Measurements from ENCODE around the gene SAMD4B. TPM values are rescaled to one million over a fixed set of nuclear protein-coding genes. Genes with fewer than 3 reads are reported as not detected.

SAMD4B gene
- total RNA-seq, 1 donor from 2014 or later, result 106 TPM

DNA sequence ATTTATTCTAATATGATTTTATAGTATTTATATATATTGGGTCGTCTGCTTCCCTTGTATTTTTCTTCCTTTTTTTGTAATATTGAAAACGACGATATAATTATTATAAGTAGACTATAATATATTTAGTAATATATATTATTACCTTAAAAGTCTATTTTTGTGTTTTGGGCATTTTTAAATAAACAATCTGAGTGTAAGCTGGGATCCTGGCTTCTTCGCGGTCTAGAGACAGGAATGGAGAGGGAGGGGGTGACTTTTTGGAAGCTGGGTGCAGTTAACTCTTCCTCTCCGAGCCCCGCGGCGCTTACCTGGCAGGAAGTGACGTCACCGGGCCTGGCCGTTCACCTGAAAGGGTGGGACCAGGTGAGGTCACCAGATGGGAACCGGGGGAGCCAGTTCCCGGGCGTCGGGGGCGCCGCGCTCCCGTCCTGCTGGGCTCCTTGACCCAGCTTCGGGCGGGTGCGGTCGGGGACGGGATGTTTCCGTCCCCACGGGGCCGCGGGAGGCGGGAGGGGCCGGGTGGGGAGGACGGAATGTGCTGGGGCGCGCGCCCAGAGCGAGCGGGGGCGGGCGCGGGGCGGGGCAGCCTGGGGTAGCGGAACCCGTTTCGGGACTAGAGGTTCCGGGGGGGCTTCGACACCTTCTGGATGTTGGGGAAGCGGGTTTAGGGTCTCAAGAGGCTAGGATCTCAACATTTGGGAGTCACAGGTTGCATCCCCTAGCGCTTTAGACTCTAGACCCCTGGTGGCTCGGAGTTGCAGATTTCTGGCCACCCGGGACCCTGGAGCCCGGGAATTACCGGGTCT is 67.2 kb downstream of the SAMD4B start:
- DNase-seq (ENCODE audit: low spot score), result peak; percentile 95

DNA sequence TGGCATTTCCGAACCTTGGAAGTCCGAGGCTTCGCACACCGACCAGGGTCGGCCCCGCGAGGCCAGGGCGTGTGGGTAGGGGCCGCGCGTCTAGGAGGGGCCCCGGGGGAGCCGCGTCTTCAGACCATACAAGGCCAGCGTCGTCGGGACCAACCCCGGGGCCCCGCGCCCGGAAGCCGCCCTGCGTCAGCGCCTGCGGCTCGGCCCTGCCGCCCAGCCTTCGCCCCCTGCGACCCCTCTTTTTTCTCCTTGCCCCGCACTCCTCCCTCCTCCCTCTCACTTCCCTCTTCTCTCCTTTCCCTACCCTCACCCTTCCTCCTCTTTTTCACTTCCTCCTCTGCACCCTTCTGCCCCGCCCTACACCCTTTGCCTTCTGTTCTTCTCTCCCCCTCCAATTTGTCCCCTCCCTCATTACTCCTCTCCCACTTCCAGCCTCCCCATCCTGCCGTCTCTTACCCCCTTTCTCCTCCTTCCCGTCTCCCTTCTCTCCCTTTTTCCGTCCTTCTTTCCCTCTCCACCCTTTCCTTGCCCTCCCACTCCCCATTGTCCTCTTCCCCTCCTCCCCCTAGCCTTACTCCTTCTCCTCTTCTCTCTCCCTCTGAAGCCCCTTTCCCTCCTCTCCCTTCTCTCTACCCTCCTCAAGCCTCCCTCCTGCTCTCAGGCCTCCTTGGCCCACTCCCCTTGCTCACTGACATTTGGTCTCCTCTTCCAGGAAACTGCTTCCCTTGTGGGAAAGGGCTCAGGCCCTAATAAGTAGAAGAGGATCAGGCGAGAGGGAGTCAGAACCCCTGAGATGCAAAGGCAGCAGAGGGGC is 68.0 kb downstream of the SAMD4B start:
- peak; percentile 77 for DNase-seq (ENCODE audit: low spot score)

DNA sequence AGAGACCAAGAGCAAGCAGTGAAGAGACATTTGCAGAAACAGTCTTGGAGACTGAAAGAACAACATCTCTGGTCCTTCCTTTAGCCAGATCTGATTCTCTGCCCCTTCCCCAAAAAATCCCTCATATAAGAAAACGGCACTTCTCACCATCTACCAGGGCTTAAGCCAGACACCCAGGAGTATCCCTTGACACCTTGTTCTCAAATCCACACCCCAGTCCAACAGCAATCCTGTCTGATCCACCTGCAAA is 68.5 kb downstream of the SAMD4B start:
- DNase-seq (ENCODE audit: low spot score), result no peak

- peak; percentile 82 for DNase-seq (ENCODE audit: low spot score)
These were observed 69.0 kb downstream of the SAMD4B start for GRCh38 chr19:39411081-39411831.

DNA sequence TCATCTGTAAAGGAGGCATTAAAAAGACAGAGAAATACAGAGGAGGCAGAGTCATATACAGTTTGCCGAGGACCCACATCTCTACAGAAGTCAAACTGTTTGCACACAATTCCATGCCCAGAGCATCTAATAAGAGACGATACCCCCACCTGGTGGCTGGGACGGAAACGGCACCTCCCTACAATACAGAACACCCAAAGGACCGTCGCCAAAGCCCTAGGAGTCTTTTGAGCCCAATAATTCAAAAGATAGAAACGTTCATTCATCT is 69.5 kb downstream of the SAMD4B start:
- DNase-seq (ENCODE audit: low spot score), result peak; percentile 95

DNA sequence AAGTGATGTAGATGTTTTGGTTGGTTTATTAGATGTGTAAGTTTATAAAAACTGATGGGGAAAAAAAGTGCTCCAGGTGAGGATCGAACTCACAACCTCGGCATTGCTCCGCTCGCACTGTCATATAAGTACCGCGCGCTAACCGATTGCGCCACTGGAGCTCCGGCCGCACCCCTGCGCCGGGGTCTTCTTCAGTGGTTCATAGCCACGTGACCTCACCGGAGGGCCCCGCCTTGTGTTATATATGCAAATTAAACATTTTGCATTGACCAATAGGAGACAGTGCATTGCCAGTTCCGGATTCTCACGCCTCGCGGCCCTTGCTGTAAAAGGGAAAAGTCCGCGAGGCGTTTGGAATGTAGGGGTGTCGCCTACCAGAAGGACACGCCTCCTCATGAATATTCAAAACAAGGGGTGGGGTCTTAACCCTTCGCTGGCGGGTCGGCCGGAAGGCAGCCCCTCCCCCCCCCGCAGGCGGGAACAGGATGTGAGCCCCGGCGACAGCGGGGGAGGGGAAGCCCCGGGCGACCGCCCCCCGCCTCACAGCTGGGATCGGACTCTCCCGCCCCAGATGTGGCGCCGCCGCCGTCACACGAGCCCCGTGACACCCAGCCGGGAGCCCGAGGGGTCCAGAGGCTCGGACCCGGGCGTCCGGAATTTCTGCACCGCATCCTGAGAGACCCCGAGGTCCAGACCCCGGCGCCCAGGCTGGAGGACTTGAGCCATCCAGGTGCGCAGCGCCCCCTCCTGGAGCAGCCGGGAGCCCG is 70.1 kb downstream of the SAMD4B start, which contains the start of gene PLEKHG2:
Gene PLEKHG2 (plus strand): TSS at position 570 of the 767 bp plus-strand sequence. CDS start 1,418 bp downstream, outside the sequence.
- DNase-seq (ENCODE audit: low spot score), result peak; percentile 98

DNA sequence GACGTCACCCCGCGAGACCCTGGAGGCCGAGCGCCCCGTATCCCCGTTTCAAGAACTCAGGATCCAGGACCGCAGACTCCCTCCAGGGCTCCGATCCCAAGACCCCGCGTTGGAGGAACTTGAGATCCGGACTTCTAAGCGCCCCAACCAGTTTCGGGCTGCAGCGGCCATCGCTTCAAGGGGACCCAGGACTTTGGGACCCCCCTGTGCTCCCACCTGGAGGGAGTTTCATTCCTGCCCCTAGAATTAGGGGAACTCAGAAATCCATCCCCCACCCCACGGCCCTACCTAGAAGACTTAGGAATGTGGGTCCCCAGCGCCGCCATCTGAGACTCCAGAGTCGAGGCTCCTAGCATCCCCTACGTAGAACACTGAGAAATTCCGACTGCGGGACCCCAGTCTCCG is 70.6 kb downstream of the SAMD4B start:
- peak; percentile 47 for DNase-seq (ENCODE audit: low spot score)

GRCh38 chr19:39413272-39413910 is 71.2 kb downstream of the SAMD4B start:
- DNase-seq (ENCODE audit: low spot score), result peak; percentile 56

DNA sequence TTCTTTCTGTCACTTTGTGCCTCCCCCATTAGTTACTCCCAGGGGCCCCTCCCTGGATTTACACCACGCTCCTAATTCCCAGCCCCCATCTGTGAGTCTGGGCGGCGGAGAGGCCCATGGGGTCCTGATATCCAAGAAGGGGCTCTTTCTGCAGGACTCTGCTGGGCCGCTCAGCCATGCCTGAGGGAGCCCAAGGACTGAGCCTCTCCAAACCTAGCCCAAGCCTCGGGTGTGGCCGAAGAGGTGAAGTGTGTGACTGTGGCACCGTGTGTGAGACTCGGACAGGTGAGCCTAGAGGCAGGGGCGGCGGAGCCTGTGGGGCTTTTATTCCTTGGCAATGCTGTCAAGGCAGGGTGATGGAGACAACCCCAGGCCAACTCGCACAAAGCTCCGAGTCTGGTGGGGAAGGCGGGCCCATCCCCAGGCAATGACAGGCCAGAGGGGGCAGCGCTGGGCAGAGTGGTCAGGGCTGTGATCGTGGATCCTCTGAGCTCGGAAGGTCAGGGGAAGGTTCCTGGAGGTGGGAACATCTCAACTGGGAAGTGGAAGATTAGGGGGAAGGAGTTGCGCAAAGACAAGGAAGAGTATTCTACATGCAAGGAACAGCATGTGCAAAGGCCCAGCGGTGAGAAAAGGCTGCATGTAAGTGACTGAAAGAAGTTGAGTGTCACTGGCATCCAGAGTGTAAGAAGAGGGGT is 71.8 kb downstream of the SAMD4B start:
- no peak for DNase-seq (ENCODE audit: low spot score)

DNA sequence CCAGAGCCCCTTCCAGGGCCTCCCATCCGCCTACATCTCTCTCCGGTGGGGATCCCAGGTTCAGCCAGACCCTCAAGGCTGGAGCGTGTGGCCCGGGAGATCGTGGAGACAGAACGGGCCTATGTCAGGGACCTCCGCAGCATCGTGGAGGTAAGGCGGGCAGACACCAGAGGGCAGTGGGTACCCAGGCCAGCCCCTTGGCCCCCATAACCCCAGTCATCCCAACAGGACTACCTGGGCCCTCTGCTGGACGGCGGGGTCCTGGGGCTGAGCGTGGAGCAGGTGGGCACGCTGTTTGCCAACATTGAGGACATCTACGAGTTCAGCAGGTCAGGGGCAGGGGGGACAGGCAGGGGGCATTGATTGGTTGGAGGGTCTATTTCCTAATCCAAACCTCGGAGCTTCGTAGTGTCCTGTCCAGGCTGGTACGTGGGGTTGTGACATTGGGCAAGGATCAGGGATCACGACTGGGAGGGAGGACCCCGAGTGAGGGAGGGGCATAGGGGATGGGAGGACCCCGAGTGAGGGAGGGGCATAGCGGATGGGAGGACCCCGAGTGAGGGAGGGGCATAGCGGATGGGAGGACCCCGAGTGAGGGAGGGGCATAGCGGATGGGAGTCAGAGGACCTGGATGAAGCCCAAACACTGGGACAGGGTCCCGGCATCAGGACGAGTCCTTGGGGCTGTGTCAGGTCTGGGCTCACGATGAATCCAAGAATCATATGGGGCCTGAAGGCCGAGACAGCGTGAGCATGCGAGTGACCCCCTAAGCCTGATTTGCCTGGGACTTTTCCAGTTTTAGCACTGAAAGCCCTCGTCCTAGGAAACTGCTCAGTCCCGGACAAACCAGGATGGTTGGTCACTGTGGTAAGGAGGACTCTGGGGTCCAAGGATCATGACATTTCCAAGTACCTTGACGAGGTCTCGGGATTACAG is 73.2 kb downstream of the SAMD4B start:
- DNase-seq (ENCODE audit: low spot score), result no peak

- no peak for DNase-seq (ENCODE audit: low spot score)
These were observed 74.2 kb downstream of the SAMD4B start for GRCh38 chr19:39416152-39417120.

DNA sequence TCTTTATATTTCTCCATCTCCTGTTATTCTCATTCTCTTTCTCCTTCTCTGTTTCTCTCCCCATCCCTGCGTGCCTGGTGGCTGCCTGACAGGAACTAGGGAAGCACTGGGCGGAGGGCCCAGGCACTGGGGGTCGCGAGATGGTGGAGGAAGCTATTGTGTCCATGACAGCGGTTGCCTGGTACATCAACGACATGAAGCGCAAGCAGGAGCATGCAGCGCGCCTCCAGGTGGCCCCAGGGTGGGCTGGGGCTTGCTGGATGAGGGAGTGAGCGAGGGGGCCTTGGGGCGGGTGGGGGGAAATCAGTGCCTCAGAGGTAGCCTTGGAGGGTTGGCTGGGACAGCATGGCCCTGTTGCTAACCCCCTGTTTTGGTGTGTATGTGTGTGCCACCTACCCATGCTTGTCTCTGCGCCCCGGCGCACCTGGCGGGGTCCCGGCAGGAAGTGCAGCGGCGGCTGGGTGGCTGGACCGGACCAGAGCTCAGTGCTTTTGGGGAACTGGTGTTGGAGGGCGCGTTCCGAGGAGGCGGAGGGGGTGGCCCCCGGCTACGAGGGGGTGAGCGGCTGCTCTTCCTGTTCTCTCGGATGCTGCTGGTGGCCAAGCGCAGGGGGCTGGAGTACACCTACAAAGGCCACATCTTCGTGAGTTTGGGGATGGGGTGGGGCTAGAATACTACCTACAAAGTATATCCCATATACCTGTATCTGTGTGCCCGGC is 75.4 kb downstream of the SAMD4B start:
- DNase-seq (ENCODE audit: low spot score), result no peak

DNA sequence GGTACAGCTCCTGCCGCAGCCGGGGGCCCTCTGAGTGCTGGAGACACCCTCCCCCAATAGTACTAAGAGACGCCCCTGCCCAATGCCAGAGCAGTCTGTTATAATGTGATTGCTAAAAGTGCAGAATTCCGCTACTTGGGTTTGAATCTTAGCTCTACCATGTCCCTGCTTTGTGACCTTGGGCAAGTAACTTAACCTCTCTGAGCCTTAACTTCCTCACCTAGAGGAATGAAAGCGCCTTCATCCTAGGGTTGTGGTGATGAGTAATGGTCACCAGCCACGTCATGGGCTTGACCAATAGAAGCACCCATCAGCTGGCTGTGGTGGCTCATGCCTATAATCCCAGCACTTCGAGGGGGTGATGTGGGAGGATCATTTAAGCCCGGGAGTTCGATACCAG is 76.8 kb downstream of the SAMD4B start:
- DNase-seq (ENCODE audit: low spot score), result no peak

- no peak for DNase-seq (ENCODE audit: low spot score)
These were observed 78.5 kb downstream of the SAMD4B start for GRCh38 chr19:39420769-39421168.

DNA sequence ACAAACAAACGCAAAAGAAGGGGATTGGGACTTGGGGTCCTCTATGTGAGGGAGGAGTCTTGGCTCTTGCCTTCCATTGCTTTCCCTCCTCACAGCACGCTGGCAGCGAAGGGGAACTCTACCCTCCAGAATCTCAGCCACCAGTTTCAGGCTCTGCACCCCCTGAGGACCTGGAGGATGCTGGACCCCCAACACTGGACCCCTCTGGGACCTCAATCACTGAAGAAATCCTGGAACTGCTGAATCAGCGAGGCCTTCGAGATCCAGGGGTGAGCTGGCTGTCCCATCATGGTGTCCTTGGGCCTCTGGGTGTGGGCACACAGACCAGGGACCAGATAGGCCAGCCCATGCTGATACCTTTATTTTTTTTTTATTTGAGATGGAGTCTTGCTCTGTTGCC is 79.8 kb downstream of the SAMD4B start:
- no peak for DNase-seq (ENCODE audit: low spot score)

DNA sequence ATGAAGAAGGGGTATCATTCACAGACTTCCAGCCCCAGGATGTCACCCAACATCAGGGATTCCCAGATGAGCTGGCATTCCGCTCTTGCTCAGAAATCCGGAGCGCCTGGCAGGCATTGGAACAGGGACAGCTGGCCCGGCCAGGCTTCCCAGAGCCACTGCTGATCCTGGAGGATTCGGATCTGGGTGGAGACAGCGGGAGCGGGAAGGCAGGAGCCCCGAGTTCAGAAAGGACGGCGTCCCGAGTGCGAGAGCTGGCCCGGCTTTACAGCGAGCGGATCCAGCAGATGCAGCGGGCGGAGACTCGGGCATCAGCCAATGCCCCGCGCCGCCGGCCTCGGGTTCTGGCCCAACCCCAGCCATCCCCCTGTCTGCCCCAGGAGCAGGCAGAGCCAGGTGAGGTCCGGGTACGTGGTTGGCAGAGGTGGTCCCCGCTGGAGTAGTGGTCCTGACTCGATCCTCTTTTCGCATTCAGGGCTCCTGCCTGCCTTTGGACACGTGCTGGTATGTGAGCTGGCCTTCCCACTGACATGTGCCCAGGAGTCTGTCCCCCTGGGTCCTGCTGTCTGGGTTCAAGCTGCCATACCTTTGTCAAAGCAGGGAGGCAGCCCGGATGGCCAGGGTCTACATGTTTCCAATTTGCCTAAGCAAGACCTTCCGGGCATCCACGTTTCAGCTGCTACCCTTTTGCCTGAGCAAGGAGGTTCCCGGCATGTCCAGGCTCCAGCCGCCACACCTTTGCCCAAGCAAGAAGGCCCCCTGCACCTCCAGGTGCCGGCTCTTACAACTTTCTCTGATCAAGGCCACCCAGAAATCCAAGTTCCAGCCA is 81.3 kb downstream of the SAMD4B start:
- DNase-seq (ENCODE audit: low spot score), result no peak

DNA sequence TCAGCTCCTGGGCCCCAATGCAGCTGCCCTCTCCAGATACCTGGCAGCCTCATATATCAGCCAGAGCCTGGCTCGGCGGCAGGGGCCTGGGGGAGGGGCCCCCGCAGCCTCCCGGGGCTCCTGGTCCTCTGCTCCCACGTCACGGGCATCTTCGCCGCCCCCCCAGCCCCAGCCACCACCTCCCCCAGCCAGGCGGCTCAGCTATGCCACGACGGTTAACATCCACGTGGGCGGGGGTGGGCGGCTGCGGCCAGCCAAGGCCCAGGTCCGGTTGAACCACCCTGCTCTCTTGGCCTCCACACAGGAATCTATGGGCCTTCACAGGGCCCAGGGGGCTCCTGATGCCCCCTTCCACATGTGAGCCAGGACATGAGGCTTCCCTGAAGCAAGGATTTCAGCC is 82.7 kb downstream of the SAMD4B start:
- DNase-seq (ENCODE audit: low spot score), result no peak

Data from mucosa of gallbladder (tissue), 1 donor.